ENCODE results near the gene ABHD10. TPM values are rescaled to one million over a fixed set of nuclear protein-coding genes. Genes with fewer than 3 reads are reported as not detected.

The ABHD10 gene
- total and polyA plus RNA-seq, 10 of the 15 experiments (the other 5 are each of a cell fraction or from before 2014, with no cell fraction given) = 12.3 to 51.0 (median 28.9) TPM

- 94% methylated on average over 2 of the region's 2 CpGs for WGBS (ENCODE audit: insufficient coverage, insufficient replicate concordance, low lambda C conversion rate, missing lambda C conversion rate)
- Histone ChIP-seq H3K9me3 (replicated peaks; ENCODE audit: control insufficient read depth, insufficient read depth, low read length) (no peaks in the 10 kb centered on the region), H3K4me3 (no peak overlapping the region), H3K36me3 (ENCODE audit: control insufficient read depth in 2 of 2, insufficient read depth in 2 of 2, low read length in 1 of 2) (no peaks in the 10 kb centered on the region), H2AFZ (ENCODE audit: control insufficient read depth, low read depth, low read length) (no peak overlapping the region), H3K9ac (ENCODE audit: control insufficient read depth, insufficient read depth, low read length) (no peak overlapping the region), H3K79me2 (ENCODE audit: control insufficient read depth, insufficient read depth, low read length) (no peaks in the 10 kb centered on the region), H3K27ac (ENCODE audit: control insufficient read depth, insufficient read depth) (no peak overlapping the region), H3K27me3 (replicated peaks in 1 of 2; ENCODE audit: control insufficient read depth in 2 of 2, insufficient read depth in 2 of 2, low read length in 1 of 2) (no peaks in the 10 kb centered on the region), H4K20me1 (ENCODE audit: control insufficient read depth, insufficient read depth) (no peaks in the 10 kb centered on the region), H3K4me1 (ENCODE audit: control insufficient read depth, insufficient read depth, low read length) (no peaks in the 10 kb centered on the region), H3K4me2 (ENCODE audit: control insufficient read depth, insufficient read depth) (no peak overlapping the region)
- in situ Hi-C loops (cut with MboI) (no loop called here), intact Hi-C loops (cut with micrococcal nuclease; ENCODE audit: unreplicated experiment) (no loop called here)
- ATAC-seq (no peak), DNase-seq (ENCODE audit: low read depth, low spot score) (no peak), FAIRE-seq (no peak)
- POLR2A ChIA-PET = interaction anchor here (2.2 kb wide), 1 partner anchor 14 kb away, joined by 10 read pairs; the partner anchor contains the start of gene ABHD10
- RAD21 ChIA-PET (ENCODE audit: unreplicated experiment) = interaction anchor here (1.2 to 7.8 kb wide), 3 partner anchors 20 to 273 kb away, joined by 3 to 158 read pairs (median 6); no protein-coding TSS in a partner anchor
- CTCF ChIA-PET = interaction anchor here (0.7 to 15.4 kb wide), 6 partner anchors 10 to 278 kb away, joined by 3 to 467 read pairs (median 53); partner anchors contain the start of gene ABHD10
- TF ChIP-seq IKZF1 (conservative IDR thresholded peaks at IDR 0.05) = no peak
- SMC1A ChIA-PET (ENCODE audit: uncharacterized antibody, unreplicated experiment) = interaction anchor here (1.1 to 21.1 kb wide), 6 partner anchors 8 to 51 kb away, joined by 3 to 417 read pairs (median 46); partner anchors contain the start of genes ABHD10 and TAGLN3
- no TSS peak for BruUV-seq (replicated peaks)
Observed at GRCh38 chr3:111993038-111993437, 14.2 kb downstream of the ABHD10 start.

GRCh38 chr3:111998636-111999483, 20.0 kb downstream of the ABHD10 start, which contains the start of gene TAGLN3:
Gene TAGLN3 (plus strand): TSS chr3:111998922. CDS start chr3:111999423, 501 bp downstream.
- no peaks in the 10 kb centered on the region for H4K20me1 ChIP-seq (ENCODE audit: control insufficient read depth, insufficient read depth)
- H3K4me2 ChIP-seq (ENCODE audit: control insufficient read depth, insufficient read depth) = peak within 1 kb of the TSS; percentile 89
- TF ChIP-seq PKNOX1 (IDR thresholded peaks at IDR 0.05) (peak; percentile 93), NFIC (IDR thresholded peaks at IDR 0.05; ENCODE audit: low read depth, low read length) (no peak), TBL1XR1 (IDR thresholded peaks at IDR 0.05; ENCODE audit: low read depth, low read length) (no peak), ZNF217 (IDR thresholded peaks at IDR 0.05) (no peak), DPF2 (IDR thresholded peaks at IDR 0.05) (0 out of 2 replicates have a peak, but pooled peaks have one; percentile 16), RFX5 (IDR thresholded peaks at IDR 0.05; ENCODE audit: low read depth, low read length) (no peak), PBX3 (IDR thresholded peaks at IDR 0.05; ENCODE audit: insufficient replicate concordance, low read depth, low read length) (peak; percentile 82), POLR2AphosphoS2 (IDR thresholded peaks at IDR 0.05; ENCODE audit: low read depth, low read length) (no peak)
- no peaks in the 10 kb centered on the region for H3K79me2 ChIP-seq (ENCODE audit: control insufficient read depth, insufficient read depth, low read length)
- H3K9me3 ChIP-seq (replicated peaks; ENCODE audit: control insufficient read depth, insufficient read depth, low read length) = no peaks in the 10 kb centered on the region
- 4% methylated on average over 30 of the region's 30 CpGs for WGBS (ENCODE audit: insufficient coverage, insufficient replicate concordance, low lambda C conversion rate, missing lambda C conversion rate)
- peaks cover 0 to 2% of the 10 kb centered on the region in 2 experiments; a peak in 3 of 4 replicates for H3K27me3 ChIP-seq (replicated peaks in 1 of 2; ENCODE audit: control insufficient read depth in 2 of 2, insufficient read depth in 2 of 2, low read length in 1 of 2)
- ChIA-PET SMC1A (ENCODE audit: uncharacterized antibody, unreplicated experiment) (interaction anchor here (0.7 to 21.1 kb wide), 7 partner anchors 8 to 283 kb away, joined by 3 to 417 read pairs (median 8); no protein-coding TSS in a partner anchor), POLR2A (no interaction called here), RAD21 (ENCODE audit: unreplicated experiment) (interaction anchor here (1.0 to 5.0 kb wide), 5 partner anchors 9 to 24 kb away, joined by 3 to 31 read pairs (median 5); no protein-coding TSS in a partner anchor), CTCF (interaction anchor here (0.7 to 15.4 kb wide), 6 partner anchors 9 to 280 kb away, joined by 3 to 467 read pairs (median 11); no protein-coding TSS in a partner anchor)
- FAIRE-seq (no peak), ATAC-seq (peak; percentile 66), DNase-seq (ENCODE audit: low read depth, low spot score) (no peak)
- no peaks in the 10 kb centered on the region for H3K36me3 ChIP-seq (ENCODE audit: control insufficient read depth in 2 of 2, insufficient read depth in 2 of 2, low read length in 1 of 2)
- H2AFZ ChIP-seq (ENCODE audit: control insufficient read depth, low read depth, low read length) = peak within 1 kb of the TSS; percentile 85
- peak within 1 kb of the TSS; percentile 43 for H3K9ac ChIP-seq (ENCODE audit: control insufficient read depth, insufficient read depth, low read length)
- H3K27ac ChIP-seq (ENCODE audit: control insufficient read depth, insufficient read depth) = no peak within 1 kb of the TSS
- H3K4me1 ChIP-seq (ENCODE audit: control insufficient read depth, insufficient read depth, low read length) = peaks cover 6% of the 10 kb centered on the region; the same call in 1 of the 2 replicates
- BruUV-seq (replicated peaks) = no TSS peak
- H3K4me3 ChIP-seq = peak within 1 kb of the TSS; percentile 66
- in situ Hi-C loops (cut with MboI) = no loop called here
- intact Hi-C loops (cut with micrococcal nuclease; ENCODE audit: unreplicated experiment) = no loop called here

Data from GM12878 (cell line).